HG02840 (cell line): ENCODE measurements around the gene OSBPL1A.
"Not testable (repeated sequence)": the region's sequence is repeated elsewhere in the genome, so short reads cannot be mapped to it uniquely, and the experiment has no call there.

ENCODE experiments used
- ATAC-seq: cut with Tn5 transposase; IDR thresholded peaks from one replicate; pipeline ENCODE4 v1.9.1; 2021; ENCODE audit warnings: mild to moderate bottlenecking, moderate library complexity, moderate number of reproducible peaks; ENCODE audit not compliant: unreplicated experiment, low FRiP score

The OSBPL1A gene

DNA sequence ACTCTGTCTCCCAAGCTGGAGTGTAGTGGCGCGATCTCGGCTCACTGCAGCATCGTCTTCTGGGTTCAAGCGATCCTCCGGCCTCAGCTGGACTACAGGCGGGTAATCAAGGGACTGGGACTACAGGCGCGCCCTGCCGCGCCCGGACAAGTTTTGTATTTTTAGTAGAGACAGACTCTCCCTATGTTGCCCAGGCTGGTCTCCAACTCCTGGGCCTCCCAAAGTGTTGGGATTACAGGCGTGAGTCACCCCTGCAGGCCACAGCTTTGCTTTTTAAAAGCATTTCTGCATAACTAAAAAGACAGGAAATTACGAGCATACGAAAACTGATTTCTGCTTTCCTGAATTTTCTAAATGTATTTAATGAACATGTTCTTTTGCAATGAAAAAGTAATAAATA is 916 bp upstream of the OSBPL1A start:
- ATAC-seq = no peak

DNA sequence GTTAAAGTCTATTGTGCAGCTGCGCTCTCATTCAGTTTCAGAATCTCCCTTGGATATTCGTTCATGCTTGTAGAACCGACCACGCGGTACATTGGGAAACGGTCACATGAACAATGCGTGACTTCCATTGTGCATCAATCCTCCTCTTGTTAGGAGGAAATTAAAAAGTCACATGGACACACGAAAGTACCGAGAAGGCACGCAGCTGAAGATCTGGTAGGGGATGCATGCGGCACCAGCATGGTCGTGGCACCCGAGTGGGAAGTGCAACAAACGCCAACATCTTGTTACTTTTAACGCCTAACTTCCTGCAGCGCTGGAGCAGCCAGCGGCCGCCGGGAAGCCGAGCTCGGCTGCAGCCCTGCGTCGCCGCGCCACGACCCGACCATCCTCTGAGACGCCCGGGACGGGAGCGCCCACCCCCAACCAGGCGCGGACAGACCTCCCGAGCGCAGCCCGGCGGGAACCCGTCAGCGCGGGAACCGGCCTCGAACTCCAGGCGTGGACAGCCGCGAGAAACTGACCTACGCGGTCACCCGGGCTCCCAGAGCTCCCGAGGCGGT is 412 bp downstream of the OSBPL1A start:
- ATAC-seq = no peak

DNA sequence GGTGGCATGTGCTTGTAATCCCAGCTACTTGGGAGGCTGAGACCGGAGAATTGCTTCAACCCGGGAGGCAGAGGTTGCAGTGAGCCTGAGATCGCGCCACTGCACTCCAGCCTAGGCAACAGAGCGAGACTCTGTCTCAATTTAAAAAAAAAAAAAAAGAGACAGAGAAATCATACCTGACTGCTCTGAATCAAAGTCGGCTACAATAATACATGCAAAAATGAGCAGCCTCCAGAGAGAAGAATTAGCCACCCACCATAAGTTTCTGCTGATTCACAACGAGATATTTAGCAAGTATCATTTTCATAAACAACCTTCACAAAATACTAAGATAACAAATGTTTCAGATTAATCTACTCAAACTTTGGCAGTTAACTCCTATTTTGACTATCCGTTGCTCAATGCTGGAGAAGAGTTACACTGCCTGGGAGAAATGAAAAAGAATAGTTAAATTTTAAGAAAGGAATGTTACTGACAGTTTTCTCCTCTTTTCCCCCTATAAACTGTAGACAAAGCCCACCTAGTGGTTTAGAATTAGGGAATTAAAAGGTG is 1.5 kb downstream of the OSBPL1A start:
- no peak for ATAC-seq

DNA sequence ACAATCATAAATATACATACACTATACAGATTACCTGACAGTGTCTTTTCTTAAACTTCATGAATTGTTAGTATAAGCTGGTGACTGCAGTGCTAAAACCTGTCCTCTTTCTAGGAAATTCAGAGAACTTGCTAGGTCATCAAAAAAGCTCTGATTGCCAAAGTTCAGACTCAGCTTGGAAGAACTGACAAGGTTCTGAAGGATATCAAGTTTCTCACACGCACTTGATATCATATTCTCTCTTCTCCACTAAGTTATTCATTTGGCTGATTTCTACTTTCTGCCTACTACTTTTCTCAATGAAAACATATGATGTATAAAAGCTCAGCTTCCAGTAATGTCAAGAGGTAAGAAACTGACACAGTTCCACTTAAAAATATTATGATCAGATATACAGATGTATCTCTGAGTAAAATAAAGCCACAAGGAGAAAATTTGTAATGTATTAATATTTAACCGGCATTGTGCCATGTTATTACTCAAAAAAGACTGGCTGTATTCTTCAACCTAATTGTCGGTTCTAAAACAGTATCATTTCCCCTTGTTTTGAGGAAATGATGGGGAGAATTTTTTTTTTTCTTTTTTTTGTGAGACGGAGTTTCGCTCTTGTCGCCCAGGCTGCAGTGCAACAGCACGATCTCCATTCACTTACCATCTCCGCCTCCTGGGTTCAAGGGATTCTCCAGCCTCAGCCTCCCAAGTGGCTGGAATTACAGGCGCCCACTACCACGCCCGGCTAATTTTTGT is 2.4 kb downstream of the OSBPL1A start:
- no peak for ATAC-seq

DNA sequence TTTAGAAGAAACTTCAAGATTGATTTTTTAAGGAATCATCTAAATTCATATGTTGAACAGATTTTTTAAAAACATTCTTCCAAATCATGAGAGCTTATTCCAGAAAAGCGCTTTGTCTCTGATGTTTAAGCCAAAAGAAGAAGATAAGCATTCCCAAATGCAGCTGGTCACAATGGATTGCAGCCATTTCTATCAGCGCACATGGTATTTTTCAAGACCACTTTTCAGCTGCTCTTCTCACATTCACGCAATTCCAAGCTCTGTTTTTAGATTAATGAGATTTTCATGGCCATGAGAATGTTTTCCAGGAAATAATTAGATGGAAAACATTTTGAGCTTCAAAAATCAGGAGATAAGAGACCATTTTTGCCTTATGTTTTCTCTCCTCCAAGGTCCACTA is 8.7 kb downstream of the OSBPL1A start:
- ATAC-seq = no peak

DNA sequence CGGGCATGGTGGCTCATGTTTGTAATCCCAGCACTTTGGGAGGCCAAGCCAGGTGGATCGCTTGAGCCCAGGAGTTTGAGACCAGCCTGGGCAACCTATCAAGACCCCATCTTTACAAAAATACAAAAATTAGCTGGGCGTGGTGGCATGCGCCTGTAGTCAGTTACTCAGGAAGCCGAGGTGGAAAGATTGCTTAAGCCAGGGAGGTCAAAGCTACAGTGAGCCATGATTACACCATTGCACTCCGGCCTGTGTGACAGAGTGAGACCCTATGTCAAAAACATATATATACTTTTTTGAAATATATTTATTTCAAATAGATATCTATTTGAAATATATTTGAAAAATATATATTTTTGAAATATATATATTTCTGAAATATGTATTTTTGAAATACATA is 10.9 kb downstream of the OSBPL1A start:
- no peak for ATAC-seq

DNA sequence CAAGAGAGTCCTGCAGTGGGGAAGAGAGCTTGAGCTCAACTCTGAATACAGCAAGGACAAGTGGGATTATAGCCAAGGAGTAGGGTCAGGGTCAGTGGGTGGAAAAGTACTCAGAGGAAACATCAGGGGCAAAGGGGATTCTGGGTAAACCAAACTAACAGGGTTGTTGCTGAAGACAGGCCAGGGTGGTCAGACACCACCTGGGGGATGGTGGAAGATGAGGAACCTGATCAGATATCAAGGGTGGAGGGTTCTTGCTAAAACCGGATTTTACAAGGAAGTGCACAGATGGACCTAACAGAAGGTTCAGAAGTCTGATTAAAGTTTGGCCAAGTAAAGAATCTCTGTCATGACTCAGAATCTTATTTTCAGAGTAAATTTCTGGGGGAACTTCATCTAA is 16.5 kb downstream of the OSBPL1A start:
- ATAC-seq = no peak

DNA sequence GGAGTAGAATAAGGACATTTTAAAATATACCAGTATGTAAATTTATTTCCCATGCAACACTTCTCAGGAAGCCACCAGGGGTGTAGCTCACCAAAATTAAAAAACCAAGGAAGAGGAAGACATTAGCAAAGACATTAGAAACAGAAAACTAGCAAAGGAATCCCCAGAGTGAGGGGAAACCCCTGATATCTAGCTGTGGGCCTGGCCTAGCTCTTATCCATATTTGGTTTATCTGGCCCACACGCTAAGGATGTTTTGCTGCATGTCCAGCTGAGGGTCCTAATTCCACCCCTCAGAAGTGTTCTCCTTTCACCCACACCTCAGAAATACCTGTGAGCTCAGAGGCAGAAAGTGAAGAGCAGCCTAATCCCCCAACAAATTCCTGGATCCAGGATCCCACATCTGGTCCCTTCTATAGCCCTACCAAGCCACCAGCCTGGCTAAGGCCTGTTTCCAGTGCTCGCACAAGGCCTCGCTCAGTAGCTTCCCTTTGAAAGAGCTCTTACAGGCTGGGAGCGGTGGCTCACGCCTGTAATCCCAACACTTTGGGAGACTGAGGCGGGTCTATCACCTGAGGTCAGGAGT is 17.4 kb downstream of the OSBPL1A start:
- ATAC-seq = no peak

DNA sequence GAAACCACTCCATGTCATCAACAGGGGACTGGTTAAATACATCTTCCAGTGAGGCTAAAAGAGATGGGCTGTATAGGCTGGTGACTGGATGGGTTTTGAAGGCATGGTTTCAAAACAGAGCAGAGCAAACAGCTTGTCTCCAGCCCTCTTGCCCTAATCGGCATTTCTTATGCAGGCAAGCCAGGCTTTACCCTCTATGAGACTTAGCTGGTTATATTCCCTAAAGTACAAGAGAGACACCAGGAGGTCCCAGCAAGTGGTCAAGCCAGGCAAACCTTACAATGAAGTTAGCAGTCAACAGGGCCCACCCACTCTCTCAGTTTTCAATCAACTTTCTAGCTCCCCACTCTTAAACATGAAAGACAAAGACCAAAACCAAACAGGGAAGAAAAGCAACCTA is 19.0 kb downstream of the OSBPL1A start:
- no peak for ATAC-seq

DNA sequence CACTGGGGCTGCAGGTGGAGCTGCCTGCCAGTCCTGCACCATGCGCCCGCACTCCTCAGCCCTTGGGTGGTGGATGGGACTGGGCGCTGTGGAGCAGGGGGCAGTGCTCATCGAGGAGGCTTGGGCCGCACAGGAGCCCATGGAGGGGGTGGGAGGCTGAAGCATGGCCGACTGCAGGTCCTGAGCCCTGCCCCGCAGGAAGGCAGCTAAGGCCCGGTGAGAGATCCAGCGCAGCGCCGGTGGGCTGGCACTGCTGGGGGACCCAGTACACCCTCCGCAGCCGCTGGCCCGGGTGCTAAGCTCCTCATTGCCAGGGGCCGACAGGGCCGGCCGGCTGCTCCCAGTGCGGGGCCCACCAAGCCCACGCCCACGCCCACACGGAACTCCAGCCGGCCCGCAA is 21.1 kb downstream of the OSBPL1A start:
- not testable (repeated sequence) for ATAC-seq

DNA sequence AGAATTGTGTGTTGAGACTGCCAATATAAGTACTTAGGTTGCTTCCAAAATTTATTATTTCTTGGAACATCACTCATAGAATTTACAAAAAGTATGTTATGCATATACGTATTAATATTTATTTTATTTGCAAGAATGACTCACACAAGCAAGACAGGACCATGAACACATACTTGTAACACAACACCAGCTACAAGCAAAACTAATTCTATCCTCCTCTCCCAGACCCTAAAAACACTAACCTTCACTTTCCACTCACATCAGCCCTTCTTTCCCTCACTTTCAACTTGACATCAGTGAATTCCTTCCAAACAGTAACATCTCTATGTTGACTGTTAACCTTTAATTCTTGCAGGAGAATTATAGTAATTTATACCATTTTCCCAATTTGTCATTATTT is 24.3 kb downstream of the OSBPL1A start:
- no peak for ATAC-seq

DNA sequence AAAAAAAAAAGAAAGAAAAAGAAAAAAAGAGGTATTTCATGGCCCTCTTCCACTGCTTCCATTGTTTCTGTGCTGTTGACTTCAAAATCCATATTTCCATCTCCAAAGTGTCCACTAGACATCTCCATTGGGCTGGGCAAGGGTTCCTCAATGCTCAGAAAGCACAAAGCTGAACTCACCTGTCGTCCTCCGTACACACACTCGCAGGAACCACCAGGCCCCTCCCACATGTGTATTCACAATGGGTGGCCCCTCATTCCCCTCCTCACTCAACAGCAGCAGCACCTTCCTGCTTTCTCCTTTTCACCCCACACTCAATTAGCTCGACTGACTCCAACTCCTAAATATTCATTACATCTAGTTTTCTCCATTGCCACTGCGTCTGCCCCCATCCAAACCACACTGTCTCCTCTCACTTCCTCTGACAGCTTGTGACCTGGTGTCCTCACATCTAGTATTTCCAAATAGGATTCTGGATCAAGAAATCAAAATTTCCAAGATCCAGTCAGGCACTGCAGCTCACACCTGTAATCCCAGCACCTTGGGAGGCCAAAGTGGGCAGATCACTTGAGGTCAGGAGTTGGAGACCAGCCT is 25.2 kb downstream of the OSBPL1A start:
- no peak for ATAC-seq

DNA sequence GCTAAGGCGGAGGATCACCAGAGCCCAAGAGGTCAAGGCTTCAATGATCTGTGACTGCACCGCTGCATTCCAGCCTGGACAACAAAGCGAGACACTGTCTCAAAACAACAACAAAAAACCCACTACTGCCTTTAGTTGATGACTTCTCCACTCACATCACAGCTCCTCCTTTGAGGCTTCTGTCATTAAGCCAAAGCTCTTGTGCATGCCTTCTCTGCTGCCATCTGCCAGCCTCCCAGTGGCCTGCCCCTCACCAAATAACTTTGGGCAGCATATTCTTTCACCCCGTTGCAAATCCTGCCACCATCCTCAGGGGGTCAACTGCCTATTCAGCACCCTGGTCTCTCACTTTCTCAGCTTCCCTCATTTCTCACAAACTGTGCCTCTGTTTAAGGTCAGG is 27.5 kb downstream of the OSBPL1A start:
- no peak for ATAC-seq

DNA sequence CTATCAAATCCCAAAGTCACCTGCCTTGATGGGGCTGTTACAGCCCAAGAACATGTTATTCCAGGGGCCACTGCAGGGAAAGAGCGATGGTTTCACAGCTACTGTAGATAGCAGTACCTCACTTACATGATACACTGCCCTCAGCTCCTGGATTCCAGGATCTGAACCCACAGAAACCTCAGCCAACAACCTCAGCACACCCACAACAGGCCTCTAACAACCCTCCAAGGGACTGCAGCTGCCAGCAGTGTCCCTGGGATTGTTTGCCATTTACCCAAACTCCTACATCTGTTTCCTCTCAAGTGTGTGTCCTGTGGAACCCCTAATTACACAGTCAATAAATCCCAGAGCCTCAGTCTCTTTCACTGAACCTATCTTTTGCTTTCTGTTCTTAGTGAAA is 28.2 kb downstream of the OSBPL1A start:
- ATAC-seq = no peak

DNA sequence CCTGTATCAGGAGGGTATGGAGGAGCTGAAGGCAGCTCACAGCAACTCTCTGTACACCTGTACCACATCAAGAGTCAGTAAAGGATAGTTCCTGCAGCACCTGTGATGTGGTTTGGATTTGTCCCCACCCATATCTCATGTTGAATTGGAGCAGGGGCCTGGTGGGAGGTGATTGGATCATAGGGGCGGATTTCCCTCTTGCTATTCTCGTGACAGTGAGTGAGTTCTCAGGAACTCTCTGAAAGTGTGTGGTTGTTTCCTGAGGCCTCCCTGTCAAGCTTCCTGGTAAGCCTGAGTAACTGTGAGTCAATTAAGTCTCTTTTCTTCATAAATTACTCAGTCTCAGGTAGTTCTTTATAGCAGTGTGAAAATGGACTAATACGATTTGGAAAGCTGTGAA is 28.9 kb downstream of the OSBPL1A start:
- ATAC-seq = no peak

DNA sequence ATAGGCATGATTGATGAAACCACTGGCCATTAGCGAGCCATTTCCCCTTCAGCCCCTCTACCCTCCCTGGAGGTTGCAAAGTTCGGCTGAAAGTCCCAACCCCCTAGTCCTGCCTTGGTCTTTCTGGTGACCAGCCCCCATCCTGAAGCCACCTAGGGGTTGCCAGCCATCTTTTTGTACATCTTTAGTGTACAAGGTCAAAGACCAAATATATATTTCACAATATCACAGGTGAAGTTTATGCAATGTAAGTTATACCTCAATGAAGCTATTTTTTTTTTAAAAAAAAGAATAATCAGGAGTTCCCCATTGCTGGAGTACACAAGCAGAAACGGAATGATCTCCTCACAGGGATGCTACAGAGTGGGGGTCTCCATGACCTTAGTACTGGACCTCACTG is 31.3 kb downstream of the OSBPL1A start:
- no peak for ATAC-seq

DNA sequence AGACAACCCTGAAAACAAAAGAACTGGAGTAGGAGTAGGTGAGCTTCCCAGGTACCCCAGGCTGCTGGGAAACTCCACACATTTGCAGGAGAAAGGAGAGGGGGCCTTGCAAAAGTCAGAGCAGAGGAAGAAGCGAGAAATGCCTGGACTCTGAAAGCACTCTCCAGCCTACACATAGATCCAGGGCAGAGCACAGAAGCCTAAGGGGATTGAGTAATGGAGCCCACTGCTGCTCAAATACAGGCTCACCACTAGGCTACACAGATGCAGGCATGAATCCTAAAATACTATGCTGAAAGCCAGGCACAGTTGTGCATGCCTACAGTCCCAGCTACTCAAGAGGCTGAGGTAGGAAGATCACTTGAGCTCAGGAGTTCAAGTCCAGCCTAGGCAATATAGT is 33.4 kb downstream of the OSBPL1A start:
- ATAC-seq = no peak

DNA sequence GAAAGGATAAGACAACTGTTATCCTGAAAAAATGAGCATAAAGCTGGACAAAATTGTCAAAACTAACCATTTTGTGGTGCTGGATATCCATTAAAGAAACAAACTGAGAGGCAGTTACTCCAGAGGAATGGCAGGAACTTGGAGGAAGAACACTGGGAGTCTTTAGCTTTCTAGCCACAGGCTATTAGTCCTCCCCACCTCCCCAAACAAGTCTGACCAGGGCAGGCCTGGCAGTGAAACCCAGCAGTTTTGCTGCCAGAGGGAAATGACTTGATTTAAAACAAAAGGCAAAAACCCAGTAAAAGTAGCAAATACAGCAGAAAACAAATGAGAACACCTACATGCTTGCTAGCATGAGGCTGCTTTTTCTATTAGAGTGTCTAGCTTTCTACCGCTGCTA is 34.9 kb downstream of the OSBPL1A start:
- ATAC-seq = no peak

DNA sequence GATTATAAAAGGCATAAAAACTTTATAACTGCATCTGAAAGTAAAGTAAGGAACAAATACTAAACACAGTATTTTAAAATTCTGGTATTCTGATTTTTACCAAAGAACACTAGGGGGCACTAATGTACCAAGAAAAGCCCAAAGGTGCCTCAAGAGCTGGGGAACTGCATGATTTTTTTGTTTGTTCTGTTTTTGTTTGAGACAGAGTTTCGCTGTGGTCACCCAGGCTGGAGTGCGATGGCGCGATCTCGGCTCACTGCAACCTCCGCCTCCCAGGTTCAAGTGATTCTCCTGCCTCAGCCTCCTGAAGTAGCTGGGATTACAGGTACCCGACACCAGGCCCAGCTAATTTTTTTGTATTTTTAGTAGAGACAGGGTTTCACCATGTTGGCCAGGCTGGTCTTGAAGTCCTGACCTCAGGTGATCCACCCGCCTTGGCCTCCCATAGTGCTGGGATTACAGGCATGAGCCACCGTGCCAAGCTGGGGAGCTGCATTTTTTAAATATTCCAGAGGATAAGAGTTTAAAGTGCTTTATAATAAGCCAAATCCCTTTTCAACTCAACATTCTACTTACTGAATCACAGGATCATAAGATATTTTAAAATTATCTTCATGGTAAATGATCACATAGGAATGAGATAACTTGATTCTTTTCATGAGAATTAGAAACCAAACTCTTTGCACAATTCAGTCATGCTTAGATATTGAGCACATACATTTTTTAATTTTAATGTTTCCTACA is 37.7 kb downstream of the OSBPL1A start:
- ATAC-seq = not testable (repeated sequence)

DNA sequence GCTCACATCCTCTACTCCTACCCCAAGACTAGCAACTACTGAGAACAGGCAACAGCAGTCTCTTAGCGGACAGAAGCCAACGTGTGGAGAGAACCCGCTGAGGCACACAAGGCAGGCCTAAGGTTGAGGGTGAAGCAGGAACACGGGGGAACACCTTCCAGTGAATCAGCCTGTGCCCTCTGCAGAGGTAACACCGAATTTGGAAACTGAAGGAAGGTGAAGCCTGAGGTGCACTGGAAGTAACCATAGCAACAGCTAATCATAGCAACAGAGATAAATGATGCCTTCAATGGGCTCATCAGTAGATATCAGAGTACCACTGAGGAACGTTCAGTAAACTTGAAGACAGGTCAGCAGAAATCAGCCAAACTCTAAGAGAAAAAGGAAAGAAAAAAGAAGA is 43.3 kb downstream of the OSBPL1A start:
- no peak for ATAC-seq

DNA sequence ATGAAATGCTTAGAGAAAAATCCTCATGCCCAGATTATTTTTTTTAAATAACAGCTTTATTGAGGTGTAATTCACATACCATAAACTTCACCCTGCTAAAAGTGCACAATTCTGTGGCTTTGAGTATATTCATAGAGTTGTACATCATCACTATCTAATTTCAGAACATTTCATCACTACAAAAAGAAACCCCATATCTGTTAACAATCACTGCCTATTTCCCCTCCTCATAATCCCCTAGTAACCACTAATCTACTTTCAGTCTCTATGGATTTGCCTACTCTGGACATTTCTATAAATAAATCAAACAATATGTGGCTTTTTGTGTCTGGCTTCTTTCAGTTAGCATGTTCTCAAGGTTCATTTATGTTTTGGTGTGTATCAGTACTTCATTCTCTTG is 51.4 kb downstream of the OSBPL1A start:
- no peak for ATAC-seq
